T-helper 2 cell treated with Interferon-gamma antibody and Interleukin-4, amounts not matched to agents 5 μg/mL and 100 μg/mL, for 36 hours (primary cell): ENCODE results near the gene PRR23E.

Experiments used
- DNase-seq: peaks from one replicate; pipeline ENCODE4 v3.0.0; 2021; ENCODE audit warnings: low spot score
- H3K27ac Mint-ChIP-seq: one replicate; pipeline ENCODE4 v1.8.0; 2021; ENCODE audit warnings: mild to moderate bottlenecking, mixed read lengths
- H3K27me3 Mint-ChIP-seq: one replicate; pipeline ENCODE4 v1.8.0; 2021; ENCODE audit warnings: low read depth, mixed read lengths
- H3K36me3 Mint-ChIP-seq: one replicate; pipeline ENCODE4 v1.8.0; 2021; ENCODE audit warnings: low read depth, mixed read lengths
- H3K4me1 Mint-ChIP-seq: one replicate; pipeline ENCODE4 v1.8.0; 2021; ENCODE audit warnings: low read depth, mixed read lengths
- H3K4me3 Mint-ChIP-seq: one replicate; pipeline ENCODE4 v1.8.0; 2022; ENCODE audit warnings: mild to moderate bottlenecking, moderate library complexity, mixed read lengths
- H3K9me3 Mint-ChIP-seq: one replicate; pipeline ENCODE4 v1.8.0; 2021; ENCODE audit warnings: mixed read lengths

Gene PRR23E

DNA sequence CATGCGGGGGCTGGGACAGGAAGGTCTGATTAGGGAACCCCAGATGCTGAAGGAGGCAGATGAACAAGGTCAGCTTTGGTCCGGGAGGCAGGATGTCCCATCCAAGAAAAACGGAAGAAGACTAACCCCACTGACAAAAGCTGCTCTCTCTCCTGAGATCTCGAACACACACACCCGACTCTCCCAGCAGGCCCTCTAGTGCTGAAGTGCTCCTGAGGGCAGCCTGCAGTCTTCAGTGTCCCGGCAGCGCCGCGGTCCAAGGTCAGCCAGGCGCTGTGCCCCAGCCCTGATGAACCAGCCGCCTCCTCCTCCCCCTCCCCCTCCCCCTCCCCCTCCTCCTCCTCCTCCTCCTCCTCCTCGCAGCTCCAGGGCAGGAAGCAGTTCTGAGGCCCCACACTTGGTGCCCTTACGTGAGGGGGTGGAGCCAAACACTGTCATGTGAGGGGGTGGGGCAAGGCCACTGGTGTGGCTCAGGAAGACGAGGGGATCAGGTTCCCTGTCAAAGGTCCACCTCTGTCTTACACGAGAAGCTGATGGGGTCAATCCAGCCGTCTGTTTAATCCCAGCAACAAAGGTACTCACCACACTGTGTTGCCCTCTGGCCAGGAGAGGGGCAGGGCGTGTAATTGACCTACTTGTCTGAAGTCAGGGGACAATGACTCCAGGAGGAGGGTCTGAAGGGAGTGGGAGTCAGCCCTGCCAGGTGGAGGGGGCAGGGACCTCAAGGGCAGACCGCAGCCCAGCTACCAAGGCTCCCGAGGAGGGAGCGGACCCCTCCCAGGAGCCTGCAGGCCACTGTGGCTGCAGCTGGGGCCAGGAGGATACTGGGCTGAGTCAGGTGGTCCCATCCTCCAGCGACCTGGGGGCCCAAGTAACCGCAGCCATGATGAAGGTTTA, 34.3 kb downstream of the PRR23E start:
- H3K4me1 Mint-ChIP-seq, result peaks cover 8% of the 10 kb centered on the region
- H3K27me3 Mint-ChIP-seq, result peaks cover 7% of the 10 kb centered on the region
- DNase-seq, result no peak
- H3K4me3 Mint-ChIP-seq, result peak overlapping the region; percentile 21
- H3K9me3 Mint-ChIP-seq, result peaks cover 23% of the 10 kb centered on the region
- no peak overlapping the region for H3K27ac Mint-ChIP-seq
- no peaks in the 10 kb centered on the region for H3K36me3 Mint-ChIP-seq

- Mint-ChIP-seq H3K36me3 (no peaks in the 10 kb centered on the region), H3K9me3 (peaks cover 21% of the 10 kb centered on the region), H3K4me1 (peaks cover 7% of the 10 kb centered on the region), H3K27ac (no peak overlapping the region), H3K27me3 (peaks cover 7% of the 10 kb centered on the region), H3K4me3 (no peak overlapping the region)
- no peak for DNase-seq
Measured at GRCh38 chr3:127228866-127229265, 35.9 kb downstream of the PRR23E start.

DNA sequence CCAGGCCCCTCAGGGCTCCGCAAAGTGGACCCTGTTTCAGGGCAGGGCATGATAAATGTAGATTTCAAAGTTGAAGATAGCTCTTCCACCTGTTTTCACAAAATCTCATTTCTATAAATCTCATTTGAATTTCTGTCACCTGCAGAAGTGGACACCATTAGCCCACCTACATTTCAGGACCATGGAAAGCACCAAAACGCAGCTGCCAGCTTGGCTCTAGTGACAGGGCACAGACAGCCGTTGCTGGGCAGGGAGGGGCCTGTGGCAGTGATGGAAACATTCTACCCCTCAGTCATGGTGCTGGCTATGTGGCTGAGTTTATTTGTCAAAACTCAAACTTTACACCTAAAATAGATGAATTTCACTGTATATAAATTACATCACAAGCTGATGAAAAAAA, 40.4 kb downstream of the PRR23E start:
- DNase-seq, result no peak
- no peaks in the 10 kb centered on the region for H3K4me1 Mint-ChIP-seq
- H3K27me3 Mint-ChIP-seq, result no peaks in the 10 kb centered on the region

GRCh38 chr3:127234778-127235177, 41.8 kb downstream of the PRR23E start:
- peaks cover 6% of the 10 kb centered on the region for H3K9me3 Mint-ChIP-seq
- H3K4me1 Mint-ChIP-seq, result no peaks in the 10 kb centered on the region
- peaks cover 2% of the 10 kb centered on the region for H3K27me3 Mint-ChIP-seq
- no peak for DNase-seq
- H3K36me3 Mint-ChIP-seq, result no peaks in the 10 kb centered on the region
- H3K4me3 Mint-ChIP-seq, result no peak overlapping the region
- H3K27ac Mint-ChIP-seq, result no peak overlapping the region

More for the DNA sequence above, 40.4 kb downstream of the PRR23E start:
- Mint-ChIP-seq H3K36me3 (no peaks in the 10 kb centered on the region), H3K9me3 (peaks cover 6% of the 10 kb centered on the region), H3K27ac (no peak overlapping the region), H3K4me3 (no peak overlapping the region)

DNA sequence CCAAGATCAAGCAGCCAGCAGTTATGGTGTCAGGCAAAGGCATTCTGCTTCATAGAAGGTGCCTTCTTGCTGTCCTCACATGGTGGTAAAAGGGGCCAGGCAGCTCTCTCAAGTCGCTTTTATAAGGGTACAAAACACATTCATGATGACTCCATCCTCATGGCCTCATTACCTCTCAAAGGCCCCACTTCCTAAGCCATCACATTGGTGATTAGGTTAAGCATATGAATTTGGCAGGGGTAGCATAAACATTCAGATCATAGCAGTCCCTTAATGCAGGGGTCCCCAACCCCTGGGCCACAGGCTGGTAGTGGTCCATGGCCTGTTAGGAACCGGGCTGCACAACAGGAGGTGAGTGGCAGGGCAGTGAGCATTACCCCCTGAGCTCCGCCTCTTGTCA, 42.8 kb downstream of the PRR23E start:
- H3K27me3 Mint-ChIP-seq, result peaks cover 2% of the 10 kb centered on the region

DNA sequence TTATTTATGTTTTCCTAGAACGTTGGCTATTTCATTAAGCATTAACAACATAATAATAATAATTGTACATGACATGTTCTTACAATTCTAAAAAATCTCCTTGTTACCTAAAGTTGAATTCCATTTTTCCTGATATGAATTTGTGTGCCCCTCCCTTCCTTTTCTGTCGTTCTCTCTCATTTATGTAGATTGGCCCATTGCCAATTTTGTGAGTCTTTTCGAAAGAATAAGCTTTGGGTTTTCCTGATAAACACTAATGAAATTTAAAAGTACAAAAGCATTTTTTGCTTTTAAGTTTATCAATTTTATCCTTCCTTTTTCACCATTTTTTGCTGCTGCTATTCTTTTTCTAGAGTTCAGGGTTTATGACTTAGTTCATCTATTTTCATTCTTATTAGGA, 44.9 kb downstream of the PRR23E start:
- H3K27me3 Mint-ChIP-seq, result peaks cover 2% of the 10 kb centered on the region
- H3K4me1 Mint-ChIP-seq, result no peaks in the 10 kb centered on the region
- no peak overlapping the region for H3K4me3 Mint-ChIP-seq
- no peak for DNase-seq
- no peaks in the 10 kb centered on the region for H3K36me3 Mint-ChIP-seq
- H3K27ac Mint-ChIP-seq, result no peak overlapping the region
- peaks cover 8% of the 10 kb centered on the region for H3K9me3 Mint-ChIP-seq

More for the DNA sequence above, 42.8 kb downstream of the PRR23E start:
- no peak for DNase-seq
- H3K9me3 Mint-ChIP-seq, result peaks cover 6% of the 10 kb centered on the region
- no peaks in the 10 kb centered on the region for H3K4me1 Mint-ChIP-seq
- H3K36me3 Mint-ChIP-seq, result no peaks in the 10 kb centered on the region
- H3K27ac Mint-ChIP-seq, result no peak overlapping the region
- no peak overlapping the region for H3K4me3 Mint-ChIP-seq

DNA sequence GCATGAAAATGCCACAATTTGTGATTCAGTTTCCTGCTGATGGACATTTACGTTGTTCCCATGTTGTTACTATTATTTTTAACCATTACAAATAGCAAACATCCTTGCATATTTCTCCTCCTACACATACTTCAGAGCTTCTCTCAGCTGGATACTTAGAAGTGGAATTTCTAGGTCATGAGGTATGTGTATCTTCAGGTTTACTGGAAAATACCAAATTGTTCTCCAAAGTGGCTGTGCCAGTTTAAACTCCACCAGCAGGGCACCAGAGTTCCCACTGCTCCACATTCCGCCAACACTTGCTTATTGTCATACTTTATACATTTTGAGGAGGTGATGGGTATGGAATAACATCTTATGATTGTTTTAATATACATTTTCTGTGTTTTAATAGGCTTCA, 45.7 kb downstream of the PRR23E start:
- Mint-ChIP-seq H3K27me3 (peaks cover 2% of the 10 kb centered on the region), H3K4me3 (no peak overlapping the region), H3K36me3 (no peaks in the 10 kb centered on the region), H3K4me1 (no peaks in the 10 kb centered on the region), H3K9me3 (peaks cover 8% of the 10 kb centered on the region), H3K27ac (no peak overlapping the region)
- DNase-seq, result no peak

- no peak for DNase-seq
- H3K9me3 Mint-ChIP-seq, result peaks cover 56% of the 10 kb centered on the region
- no peaks in the 10 kb centered on the region for H3K27me3 Mint-ChIP-seq
- H3K27ac Mint-ChIP-seq, result no peak overlapping the region
- no peaks in the 10 kb centered on the region for H3K36me3 Mint-ChIP-seq
- H3K4me3 Mint-ChIP-seq, result no peak overlapping the region
- H3K4me1 Mint-ChIP-seq, result no peaks in the 10 kb centered on the region
Measured at GRCh38 chr3:127247292-127247691, 54.4 kb downstream of the PRR23E start.
